Right renal pelvis (tissue), 4 donors: ENCODE data around the gene DPY19L3. TPM values are rescaled to one million over a fixed set of nuclear protein-coding genes. Genes with fewer than 3 reads are reported as not detected.
"Not testable (repeated sequence)": the region's sequence is repeated elsewhere in the genome, so short reads cannot be mapped to it uniquely, and the experiment has no call there.

Experiments used
- DNase-seq, 4 donors: peaks; one replicate each; pipeline ENCODE4 v3.0.0-alpha.2; 2013; ENCODE audit warnings: low read depth in 4 of 4, low spot score in 3 of 4, missing footprints in 1 of 4
- polyA plus RNA-seq, 4 donors: library from polyadenylated mRNA; unstranded; fragments of 120-200 nt; gene quantifications; one replicate each; pipeline ENCODE4 v1.2.1, GENCODE V29; 2013; ENCODE audit not compliant: insufficient read length in 4 of 4

The DPY19L3 gene
- polyA plus RNA-seq, 4 donors: 60.3 to 72.5 (median 67.3) TPM

DNA sequence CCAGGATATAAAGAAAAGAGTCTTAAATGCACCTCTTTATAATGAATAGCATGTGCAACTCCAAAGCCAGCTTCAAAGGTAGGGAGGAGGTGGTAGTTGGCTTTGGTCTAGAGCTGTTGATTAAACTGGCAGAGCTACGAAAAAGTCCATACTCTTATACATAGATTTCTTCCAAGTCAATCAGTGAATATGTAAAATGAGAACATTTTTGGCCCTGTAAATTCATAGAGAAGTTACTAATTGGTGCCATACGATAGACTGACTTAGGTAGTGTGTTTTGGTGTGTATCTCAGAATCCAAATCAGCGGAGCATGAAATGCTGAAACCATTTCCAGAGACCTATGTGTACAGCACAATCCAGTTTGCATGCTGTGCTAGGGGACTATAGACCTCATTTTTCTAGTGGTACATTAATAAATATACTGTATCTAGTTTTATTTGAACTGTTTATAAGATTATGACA is 17.1 kb upstream of the DPY19L3 start:
- DNase-seq: no peak

DNA sequence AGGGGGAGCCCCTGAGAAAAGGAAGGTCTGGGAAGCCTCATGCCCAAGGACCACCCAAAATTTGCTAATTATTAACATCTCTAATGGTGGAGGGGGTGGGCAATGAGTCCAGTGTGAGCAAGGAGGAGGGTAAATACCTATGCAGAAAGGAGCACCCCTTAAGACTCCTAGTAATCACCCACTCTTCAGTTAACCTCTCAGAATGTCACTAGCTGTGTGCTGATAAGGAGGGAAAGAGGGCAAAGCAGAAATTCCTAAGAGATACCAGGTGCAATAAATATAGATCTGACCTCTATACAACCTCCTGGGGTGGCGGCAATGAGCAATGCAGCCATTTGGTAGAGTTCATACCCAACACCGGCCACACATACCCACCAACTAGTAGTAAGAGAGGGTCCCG is 12.7 kb upstream of the DPY19L3 start:
- no peak for DNase-seq

DNA sequence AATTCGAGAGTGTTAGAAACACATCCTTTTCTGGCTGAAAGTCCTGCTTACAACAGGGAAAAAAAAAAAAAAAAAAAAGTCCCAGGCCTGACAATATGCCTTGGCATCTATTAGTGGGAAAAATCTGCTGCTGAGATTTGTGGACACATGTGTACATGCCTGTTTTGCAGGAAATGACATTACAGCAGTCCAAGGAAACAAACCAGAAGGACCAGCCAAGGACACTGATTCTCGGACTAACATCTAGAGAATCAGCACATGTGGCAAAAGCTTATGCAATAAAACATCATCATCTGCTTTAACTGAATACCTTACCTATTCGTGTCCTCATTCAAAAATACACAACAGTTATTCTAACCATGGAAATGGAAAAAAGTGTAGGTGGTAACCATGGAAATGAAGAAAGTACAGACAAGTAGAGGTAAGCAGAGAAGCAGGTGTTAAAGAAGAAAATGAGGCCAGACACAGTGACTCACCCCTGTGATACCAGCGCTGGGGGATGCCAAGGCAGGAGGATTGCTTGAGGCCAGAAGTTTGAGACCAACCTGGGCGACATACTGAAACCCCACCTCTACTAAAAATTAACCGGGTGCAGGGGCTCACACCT is 9.4 kb upstream of the DPY19L3 start:
- DNase-seq: no peak

DNA sequence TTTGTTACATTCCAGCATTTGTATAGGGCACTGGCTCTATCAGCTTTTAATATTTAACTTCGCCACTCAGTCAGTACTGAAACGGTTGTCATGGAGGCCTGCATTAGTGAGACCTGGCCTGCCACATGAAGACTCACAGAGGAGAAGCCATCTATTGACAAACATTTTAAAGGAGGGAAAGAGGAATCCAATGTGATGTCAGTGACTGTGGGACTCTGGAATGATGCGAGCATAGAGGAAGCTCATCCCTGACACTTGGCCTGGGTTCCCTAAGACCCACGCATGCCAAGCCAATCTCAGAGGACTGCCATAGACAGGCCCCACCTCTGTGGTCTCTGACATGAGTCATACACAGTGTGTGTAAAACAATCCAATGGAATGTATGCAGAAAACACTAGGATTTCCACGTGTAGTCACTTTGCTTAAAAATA is 7.9 kb upstream of the DPY19L3 start:
- no peak for DNase-seq

DNA sequence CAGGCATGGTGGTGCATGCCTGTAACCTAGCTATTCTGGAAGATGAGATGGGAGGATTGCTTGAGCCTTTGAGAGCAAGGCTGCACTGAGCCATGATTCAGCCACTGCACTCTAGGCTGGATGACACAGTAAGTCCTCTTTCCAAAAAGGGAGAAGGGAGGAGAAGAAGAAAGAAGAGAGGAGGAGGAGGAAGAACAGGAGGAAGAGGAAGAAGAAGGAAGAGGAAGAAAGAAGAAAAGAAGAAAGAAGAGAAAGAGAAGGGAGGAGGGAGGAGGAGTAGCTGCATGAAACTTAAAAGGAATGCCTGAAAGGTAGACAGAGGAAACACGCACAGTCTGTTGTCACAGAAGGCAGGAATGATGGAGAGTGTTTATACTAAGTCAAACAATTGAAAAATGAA is 3.6 kb upstream of the DPY19L3 start:
- DNase-seq: no peak

DNA sequence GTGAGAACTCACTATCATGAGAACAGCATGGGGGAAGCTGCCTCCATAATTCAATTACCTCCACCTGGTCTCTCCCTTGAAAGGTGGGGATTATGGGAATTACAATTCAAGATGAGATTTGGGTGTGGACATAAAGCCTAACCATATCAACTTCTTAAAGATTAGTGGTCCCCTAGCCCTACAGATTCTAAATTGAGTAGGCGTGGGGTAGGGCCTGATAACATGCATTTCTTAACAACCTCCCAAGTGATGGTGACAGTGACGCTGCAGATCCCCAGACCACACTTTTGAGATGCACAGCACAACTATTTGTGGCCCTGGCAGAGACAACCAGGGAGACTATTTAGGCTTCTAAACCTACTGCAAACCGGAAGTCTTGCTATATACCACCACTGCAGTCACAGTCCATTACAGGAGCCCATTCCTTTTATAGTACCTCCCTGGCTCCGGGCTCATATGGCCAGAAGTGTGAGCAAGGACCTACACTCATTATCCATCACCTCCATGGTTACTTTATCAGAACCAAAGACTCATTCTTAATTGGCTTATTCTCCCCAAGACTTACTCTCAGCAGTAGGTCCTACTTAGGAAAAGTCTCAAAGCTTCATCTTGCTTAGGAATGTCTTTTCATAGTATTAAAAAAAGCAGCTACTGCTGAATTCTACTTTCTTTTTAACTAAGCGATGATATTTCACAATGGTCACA is 2.1 kb upstream of the DPY19L3 start:
- no peak for DNase-seq

DNA sequence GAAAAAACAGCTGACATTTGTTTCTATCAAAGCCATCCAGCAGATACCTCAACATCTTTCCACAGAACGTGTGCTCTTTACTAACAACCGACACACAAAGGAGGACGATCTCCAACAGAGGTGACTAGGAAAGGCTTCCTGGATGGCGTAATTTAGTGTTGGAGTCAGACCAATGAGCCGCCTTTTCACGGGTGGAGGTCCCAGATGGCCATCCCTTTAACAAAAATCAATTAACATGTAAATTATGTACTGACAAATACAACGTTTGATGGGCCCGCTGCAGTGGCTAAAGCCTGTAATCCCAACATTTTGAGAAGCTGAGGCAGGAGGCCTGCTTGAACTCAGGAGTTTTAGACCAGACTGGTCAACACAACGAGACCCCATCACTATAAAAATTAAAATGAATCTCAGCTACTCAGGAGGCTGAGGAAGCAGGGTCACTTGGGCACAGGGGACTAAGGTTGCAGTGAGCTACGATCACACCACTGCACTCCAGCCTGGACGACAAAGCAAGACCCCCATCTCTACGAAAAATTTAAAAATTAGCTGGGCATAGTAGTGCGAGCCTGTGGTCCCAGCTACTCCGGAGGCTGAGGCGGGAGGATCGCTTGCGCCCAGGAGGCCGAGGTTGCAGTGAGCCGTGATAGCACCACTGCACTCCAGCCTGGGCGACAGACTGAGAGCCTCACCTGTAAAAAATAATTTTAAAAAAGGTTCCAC is 1.2 kb upstream of the DPY19L3 start:
- no peak for DNase-seq

DNA sequence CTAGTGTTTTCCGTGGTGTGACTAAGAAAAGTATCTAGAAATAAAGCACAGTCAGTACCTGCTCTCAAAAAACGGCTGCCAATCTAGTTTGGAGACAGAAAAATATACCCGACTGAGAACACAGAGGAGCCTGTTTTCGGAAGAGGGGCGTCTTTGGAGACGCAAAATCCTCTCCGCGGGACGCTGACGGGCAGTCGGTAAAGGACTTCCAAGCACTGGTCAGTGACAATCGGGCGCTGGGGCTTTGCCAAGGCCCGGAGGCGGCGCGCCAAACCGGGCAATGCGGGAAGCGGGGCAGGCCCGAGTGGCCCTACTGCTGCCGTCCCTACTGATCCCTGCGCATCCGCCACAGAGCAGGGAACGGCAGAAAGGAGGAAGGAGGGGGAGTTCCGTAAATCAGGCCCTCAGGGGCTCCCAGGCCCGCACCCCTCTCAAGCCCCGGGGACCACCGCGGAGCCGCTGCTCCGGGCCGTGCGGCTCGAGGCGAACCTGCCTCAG is 588 bp upstream of the DPY19L3 start:
- no peak for DNase-seq

DNA sequence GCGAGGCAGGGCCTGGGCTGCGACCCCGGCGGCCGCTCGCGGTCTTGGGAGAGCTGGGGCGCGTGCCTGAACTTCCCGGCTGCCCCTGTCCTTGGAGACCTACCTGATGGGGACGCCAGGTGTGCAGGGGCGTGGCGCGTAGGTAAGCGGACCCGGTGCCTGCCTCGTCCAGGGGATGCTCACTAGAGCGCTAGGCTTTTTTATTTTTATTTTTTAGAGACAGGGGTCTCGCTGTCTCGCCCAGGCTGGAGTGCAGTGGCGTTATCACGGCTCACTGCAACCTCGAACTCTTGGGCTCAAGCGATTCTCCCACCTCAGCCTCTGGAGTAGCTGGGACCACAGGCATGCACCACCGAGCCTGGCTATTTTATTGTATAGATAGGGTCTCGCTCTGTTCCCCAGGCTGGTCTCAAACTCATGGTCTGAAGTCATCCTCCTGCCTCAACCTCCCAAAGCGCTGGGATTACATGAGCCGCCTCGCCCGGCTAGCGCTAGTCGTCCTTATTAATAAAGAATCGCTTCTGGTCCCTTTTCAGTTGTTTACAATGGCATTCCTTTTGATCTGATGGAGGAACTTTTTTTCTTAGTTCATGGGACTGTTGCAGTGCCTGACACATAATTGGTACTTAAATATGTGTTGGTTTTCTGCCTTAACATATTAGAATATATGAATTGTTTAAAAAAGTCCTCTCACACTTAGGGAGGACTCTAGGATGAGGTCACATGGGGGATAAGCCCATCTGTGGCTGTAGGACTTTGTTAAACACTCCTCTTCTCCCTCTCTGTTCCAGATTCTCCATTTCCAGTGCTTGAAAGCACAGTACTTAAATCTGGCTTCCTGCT is 812 bp downstream of the DPY19L3 start:
- no peak for DNase-seq

DNA sequence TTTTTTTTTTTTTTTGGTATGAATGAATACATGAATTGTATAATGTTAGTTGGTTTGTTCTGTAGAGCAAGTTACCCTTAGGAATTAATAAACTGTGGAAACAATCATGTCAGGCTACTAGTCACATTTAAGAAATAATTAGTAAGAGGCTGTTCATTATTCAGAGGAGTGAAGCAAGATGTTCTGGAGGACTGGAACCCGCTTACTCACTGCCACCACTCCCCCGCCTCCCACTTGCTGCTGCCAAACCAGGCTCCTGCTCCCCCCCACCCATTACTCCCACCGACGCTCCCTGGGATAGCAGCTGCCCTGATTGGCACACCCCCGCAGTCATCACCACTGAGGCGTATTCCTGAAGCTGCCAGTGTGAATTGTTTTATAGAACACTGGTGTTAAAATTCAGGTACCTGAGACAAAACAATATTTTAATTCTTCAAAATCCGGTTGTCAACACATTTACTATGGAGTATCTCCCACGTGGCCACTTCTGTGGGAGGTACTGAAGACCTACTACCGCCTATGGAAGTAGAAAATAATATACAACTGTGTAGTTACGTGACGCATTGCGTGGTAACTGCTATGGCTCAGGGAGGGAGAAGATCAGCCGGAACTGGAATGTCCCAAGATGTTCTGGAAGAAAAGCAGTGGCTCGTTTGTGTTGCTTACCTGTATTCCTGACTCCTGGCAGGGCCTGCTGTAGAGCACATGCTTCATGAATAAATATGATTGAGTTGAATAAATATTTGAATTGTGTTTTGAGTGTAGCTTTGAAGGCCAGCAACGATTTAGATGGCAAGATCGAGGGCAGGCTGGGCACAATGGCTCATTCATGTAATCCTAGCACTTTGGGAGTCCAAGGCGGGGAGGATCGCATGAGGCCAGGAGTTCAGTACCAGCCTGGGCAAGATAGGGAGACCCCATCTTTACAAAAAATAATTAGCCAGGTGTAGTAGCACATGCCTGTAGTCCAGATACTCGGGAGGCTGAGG is 1.7 kb downstream of the DPY19L3 start:
- DNase-seq: peak in 2 of 4 donors; percentile 44 to 61

DNA sequence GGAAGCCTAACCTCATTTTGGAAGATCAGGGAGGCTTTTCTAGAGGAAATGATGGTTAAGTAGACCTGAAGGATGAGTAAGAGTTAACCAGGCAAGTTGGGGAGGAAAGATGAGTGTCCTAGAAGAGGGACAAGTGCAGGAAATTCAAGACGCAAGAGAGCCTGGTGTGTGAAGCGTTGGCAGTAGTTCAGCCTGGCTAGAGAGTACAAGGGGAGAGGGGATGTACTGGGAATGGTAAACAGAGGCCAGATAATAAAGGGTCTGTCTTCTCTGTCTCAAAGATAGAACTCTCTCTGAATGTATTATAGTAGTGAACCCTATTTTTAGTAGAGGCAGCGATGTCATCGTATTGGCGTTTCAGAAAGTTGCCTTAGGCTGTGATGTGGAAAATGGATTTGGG is 9.7 kb downstream of the DPY19L3 start:
- no peak for DNase-seq

DNA sequence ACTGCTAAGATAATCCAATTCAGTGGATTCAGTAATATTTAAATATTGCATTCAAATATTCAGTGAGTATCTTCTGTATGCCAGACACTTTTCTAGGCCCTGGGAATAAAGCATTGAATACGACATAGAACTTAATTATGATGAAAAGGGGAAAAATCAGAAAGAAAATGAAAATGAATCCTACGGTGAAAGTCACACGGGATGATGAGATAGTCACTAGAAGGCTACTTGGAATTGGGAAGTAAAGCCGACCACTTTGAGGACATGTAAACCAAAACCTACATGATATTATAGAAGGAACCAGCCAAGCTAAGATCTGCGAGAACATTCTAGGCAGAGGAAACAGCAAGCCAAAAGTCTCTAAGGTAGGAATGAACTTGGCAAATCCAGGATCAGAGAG is 10.1 kb downstream of the DPY19L3 start:
- DNase-seq: no peak

DNA sequence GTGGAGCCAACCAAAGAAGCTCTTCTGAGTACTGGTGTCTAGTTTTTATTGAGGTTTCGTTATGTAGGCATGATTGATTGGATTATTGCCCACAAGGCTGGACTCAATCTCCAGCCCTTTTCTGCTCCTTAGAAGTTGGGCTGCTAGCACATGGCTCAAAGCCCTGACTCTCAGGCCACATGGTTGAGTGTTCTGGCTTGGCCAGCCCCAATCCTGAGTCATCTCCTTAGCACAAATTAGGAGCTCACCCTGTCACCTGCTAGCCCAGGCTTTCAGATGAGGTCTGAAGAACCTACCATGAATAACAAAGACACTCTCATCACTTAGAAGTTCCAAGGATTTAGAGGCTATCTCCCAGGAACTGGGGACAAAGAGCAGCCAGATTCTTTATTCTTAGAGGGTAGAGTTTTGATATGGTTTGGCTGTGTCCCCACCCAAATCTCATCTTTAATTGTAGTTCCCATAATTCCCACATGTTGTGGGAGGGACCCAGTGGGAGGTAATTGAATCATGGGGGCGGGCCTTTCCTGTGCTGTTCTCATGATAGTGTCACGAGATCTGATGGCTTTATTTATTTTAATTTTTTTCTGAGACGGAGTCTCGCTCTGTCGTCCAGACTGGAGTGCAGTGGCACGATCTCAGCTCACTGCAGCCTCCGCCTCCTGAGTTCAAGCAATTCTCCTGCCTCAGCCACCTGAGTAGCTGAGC is 11.3 kb downstream of the DPY19L3 start:
- no peak for DNase-seq

DNA sequence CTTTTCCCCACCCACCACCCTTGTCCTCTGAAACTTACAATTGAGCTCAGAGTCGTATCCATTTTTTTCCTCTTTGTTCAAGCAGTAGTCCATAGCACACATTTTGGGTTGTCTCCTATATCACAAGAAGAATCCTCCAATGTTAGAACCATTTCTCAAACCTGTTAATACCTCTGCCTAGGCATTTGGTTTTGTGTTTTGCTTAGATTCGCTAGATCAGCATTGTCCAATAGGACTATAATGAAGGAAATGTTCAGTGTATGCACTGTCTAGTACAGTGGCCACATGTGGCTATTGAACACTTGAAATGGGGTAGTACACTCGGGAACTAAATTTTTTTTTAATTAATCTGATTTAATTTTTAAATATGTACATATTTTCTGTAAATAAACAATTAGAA is 12.6 kb downstream of the DPY19L3 start:
- no peak for DNase-seq

DNA sequence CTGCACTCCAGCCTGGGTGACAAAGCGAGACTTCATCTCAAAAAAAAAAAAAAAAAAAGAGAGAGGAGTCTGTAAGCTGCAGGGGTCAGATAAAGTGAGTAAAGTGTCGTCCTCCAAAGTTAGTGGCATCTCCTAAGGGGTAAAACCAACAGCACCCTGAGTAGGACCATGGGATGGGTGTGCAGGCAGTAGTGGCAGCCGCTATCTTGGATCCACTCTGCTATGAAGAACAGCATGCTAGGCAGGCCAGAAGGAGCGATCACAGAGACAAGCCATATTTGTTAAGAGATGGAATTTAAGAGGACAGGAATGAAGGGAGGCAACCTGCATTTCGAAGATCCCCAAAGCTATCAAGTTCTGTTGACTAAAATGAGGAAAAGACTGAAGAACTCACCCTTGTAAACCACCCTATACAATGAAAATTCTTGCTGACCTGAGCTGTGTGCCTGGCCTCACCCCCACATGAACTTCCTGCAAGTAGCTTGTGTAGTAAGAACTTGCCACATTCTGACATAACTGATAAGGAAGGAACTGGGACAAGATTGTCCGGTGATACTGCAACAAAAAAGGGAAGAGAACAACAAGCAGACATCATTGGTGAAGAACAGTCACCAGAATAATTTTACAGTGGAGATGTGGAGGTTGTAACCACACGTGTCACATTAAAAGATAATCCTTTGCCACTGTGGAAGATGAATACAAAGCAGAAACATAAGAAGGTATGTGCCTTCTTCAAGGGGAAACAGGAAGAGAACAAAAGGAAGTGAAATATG is 16.2 kb downstream of the DPY19L3 start:
- no peak for DNase-seq

DNA sequence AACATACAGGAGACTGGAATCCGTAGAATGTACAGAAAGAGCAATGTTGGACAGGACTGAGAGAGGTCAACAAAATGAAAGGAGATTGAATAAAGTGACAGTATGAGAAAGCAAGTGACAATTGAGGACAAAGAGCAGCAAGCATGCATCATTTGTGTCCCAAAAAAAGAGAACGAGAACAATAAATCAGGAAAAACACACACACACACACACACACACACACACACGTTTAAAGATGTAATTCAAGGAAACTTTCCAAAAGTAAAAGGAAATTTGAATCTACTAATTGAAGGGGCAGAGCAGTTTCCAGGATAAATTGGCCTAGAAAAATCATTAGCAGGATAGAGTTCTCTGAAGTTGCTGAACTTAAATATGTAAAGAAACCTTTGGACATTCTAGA is 16.9 kb downstream of the DPY19L3 start:
- DNase-seq: no peak

DNA sequence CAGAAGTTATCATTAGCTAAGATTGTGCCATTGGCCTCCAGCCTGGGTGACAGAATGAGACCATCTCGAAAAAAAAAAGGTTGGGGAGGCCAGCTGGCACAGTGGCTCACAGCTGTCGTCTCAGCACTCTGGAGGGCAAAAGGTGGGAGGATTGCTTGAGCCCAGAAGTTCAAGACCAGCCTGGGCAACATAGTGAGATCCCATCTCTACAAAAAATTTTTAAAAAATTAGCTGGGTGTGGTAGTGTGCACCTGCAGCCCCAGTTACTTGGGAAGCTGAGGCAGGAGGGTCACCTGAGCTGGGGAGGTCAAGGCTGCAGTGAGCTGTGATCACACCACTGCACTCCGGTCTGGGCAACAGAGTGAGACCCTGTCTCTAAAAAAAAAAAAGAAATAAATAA is 18.4 kb downstream of the DPY19L3 start:
- DNase-seq: not testable (repeated sequence)

DNA sequence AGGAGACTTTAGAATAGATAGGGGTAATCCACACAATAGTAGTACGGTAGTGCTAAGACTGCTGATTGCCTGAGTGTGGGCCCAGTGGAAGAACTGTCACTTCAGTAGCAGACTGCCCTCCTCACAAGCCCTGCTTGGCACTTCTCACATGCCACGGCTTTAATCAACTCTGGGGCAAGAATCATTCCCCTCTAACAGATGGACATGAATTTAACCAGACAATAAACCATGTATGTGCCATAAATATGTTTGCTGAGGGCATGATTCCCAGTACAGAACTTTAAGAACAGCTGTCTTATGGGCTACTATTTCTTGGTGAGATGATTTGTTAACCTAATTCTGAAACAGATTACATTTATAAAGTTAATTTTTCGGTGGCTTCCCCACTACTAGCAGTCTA is 22.0 kb downstream of the DPY19L3 start:
- no peak for DNase-seq
